ENCODE data around the gene DOHH.
"Not testable (repeated sequence)": the region's sequence is repeated elsewhere in the genome, so short reads cannot be mapped to it uniquely, and the experiment has no call there.

Gene DOHH

DNA sequence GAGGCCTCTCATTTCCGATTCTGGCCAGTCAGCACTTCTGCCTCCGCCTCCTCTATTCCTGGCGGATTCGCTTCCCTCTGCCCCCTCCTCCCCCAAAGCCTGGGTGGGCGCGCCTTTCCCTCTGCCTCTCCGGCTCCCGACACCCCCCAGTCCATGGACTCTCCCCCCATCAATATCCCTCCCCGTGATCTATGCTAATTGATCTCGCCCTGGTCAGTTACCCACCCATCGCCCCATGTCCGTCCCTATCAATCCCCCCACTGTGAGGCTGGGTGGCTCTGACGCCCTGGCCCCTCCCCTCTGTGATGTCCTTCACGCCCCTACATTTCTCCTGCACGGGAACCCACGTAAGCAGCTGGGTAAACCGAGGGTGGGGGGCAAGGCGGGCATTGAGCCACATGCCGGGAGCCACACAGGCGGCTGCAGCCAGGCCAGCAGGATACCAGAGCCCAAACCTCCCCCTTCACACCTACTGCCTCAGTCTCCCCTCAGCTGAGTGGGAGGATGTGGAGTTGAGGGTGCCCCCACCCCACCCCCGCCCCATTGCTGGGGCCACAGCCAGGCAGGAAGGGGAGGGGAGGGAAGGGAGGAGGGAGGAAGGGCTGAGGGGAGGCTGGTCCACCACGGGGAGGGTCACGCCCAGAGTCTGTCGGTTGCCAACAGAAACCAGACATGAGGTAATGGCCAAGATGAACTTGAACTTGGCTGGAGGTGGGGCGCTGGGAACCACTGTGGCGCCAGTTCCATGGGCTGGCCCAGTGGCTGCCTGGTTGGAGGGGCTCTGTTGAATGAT lies 41.2 kb downstream of the DOHH start:
- peak; percentile 88 for DNase-seq (ENCODE audit: low spot score)

GRCh38 chr19:3458229-3459088 lies 42.0 kb downstream of the DOHH start:
- no peak for DNase-seq (ENCODE audit: low spot score)

DNA sequence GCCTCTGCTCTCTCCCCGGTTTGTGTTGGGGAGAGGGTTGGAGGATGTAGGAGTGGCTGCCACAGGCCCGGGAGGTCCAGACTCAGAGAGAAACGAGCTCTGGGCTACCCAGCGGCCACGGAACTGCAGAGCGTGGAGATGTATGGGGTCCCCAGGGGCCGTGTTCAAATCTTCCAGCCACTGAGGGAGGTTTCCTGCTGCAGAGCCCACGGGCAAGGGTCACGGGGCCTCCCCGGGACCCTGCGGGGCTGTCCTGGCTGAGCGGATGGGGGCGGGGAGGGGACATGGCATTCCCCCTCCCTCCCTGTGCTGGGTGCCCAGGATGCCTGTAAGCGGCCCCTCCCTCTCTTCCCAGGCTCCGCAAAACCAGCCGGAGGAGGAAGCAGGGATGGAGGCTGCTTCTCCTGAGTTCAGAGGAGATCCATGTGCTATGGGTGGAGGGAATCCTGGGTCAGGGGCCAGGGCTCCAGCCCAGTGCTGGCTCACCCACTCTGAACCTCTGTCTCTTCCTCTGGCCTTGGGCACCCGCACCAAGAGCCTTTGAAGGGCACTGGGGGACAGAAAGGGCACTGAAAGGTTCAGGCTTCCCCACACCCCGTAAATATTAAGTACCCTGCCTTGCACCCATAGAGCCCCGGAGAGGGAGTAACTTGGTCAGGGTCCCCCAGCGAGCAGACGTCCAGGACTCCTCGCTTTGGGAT lies 42.8 kb downstream of the DOHH start:
- DNase-seq (ENCODE audit: low spot score): no peak

DNA sequence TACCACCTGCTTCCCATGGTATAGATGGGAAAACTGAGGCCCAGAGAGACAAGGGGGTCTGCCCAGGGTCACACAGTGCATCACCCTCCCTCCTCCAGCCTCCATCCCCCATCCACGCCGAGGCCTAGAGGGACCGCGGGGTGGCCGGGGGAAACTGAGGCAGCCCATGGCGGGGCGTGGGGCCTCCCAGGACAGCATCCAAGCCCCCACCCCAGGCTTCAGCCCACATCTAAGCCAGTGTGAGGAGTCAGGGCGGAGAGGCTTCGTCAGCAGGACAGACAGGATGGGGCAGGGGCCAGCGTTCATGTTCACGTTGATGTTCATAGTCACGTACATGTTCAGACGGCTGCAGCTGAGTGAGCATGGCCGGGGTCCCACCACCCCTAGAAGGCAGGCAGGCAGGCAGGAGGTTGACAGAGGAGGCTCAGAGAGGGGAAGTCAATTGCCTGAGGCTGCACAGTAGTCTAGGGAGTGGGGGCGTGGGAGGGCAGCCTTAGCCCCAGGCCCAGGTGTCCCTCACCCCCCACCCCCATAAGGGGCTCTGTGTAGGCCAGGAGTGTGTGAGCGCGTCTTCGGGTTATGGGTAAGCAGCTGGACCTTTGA lies 43.4 kb downstream of the DOHH start:
- no peak for DNase-seq (ENCODE audit: low spot score)

- no peak for DNase-seq (ENCODE audit: low spot score)
Measured at GRCh38 chr19:3455960-3456601, 44.4 kb downstream of the DOHH start.

- DNase-seq (ENCODE audit: low spot score): no peak
Measured at GRCh38 chr19:3455393-3455955, 45.0 kb downstream of the DOHH start.

DNA sequence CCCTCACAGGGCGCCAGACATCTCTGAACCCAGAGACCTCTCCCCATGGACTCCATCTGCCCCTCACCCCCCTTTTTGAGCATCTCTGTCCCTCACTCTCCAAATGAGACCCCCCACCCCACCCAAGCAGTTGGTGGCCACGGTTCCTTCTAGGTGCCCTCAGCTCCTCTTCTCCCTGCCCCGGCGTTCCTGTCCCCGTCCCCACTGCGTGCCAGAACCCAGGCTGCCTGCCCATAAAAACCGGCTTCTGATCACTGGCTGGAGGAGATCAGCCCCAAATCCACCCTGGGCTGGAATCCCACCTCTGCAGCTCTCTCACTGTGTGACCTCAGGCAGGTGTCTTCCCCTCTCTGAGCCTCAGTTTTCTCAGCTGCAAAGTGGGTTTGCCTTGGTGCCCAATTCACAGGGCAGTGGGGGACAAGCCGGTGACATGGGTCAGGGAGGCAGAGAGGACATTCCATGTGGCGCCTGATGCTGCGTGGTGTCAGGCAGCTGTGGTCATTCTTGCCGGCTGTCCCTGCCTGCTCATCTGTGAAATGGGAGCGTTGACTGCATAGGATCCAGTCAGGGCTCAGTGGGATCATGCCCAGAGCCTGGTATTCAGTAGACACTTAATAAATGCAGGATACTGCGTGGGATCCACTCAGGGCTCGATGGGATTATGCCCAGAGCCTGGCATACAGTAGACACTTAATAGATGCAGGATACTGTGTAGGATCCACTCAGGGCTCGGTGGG lies 45.6 kb downstream of the DOHH start:
- DNase-seq (ENCODE audit: low spot score): no peak

DNA sequence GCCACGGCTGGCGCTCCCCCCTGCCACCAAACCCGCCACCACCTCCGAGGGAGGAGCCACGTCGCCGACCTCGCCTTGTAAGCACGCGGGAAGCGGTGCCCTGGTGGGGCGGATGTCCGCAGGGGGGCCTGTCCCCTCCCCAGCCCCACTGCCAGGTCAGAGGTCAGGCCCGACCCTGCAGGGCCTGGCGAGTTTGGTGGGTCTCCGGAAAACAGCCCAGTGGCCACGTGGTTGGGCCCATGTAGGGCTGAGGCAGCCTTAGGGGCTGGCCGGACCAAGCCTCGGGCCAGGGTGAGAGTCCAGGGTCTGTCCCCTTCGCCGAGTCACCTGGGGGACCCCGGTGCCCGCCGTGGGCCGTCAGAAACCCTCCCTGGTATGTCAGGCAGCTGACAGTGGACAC lies 46.6 kb downstream of the DOHH start:
- no peak for DNase-seq (ENCODE audit: low spot score)

- not testable (repeated sequence) for DNase-seq (ENCODE audit: low spot score)
Measured at GRCh38 chr19:3452942-3453214, 47.6 kb downstream of the DOHH start.

DNA sequence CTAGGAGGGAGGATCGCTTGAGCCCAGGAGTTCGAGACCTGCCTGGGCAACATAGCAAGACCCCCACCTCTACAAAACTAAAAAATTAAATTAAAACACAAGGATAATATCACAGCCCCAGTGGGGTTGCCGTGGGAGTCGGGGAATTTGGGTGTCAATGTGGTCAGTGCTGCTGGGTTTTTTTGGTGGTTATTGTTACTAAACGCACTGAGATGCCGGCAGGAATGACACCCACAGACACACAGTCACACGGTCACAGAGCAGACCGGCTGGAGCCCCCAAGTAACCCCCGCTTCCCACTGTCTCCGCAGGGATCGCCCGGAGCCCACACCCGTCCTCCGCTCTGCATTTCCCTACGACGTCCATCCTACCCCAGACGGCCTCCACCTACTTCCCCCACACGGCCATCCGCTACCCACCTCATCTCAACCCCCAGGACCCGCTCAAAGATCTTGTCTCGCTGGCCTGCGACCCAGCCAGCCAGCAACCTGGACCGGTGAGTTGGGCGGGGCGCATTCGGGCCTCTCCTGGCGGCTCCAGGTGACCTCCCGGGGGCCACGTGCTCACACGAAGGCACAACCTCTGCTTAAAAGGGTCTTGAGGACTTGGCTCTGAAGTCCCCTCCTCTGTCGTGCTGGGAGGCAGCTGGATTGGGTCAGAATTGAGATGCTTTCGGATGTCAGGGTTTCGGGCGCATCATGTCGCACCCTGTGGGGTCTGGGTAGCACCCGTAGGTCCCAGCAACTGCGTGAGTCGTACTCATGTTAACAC lies 48.1 kb downstream of the DOHH start:
- no peak for DNase-seq (ENCODE audit: low spot score)

DNA sequence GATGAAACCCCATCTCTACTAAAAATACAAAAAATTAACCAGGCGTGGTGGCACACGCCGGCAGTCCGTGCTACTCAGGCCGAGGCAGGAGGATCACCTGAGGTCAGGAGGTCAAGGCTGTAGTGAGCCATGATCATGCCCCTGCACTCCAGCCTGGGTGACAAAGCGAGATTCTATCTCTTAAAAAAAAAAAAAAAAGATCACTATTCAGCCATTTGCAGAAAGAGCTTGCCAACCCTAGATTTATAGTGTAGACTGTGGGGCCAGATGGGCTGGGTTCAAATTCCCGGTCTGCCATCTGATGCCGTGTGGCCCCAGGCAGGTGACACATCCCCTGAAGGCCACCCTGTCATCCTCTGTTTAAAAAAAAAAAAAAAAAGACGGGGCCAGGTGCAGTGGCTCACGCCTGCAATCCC lies 49.0 kb downstream of the DOHH start:
- no peak for DNase-seq (ENCODE audit: low spot score)

- DNase-seq (ENCODE audit: low spot score): no peak
Measured at GRCh38 chr19:3450796-3451411, 49.6 kb downstream of the DOHH start.

GRCh38 chr19:3448616-3449334 lies 51.7 kb downstream of the DOHH start:
- no peak for DNase-seq (ENCODE audit: low spot score)

DNA sequence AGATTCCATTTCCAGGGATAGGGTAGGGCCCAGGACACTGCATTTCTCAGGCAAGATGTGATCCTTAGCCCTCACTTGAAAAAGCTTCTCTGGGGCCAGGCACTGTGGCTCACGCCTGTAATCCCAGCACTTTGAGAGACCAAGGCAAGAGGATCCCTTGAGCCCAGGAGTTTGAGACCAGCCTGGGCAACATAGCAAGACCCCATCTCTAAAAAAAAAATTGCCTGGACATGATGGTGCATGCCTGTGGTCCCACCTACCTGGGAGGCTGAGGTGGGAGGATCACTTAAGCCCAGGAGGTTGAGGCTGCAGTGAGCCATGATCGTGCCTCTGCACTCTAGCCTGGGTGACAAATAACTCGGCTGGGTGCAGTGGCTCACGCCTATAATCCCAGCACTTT lies 53.8 kb downstream of the DOHH start:
- DNase-seq (ENCODE audit: low spot score): not testable (repeated sequence)

DNA sequence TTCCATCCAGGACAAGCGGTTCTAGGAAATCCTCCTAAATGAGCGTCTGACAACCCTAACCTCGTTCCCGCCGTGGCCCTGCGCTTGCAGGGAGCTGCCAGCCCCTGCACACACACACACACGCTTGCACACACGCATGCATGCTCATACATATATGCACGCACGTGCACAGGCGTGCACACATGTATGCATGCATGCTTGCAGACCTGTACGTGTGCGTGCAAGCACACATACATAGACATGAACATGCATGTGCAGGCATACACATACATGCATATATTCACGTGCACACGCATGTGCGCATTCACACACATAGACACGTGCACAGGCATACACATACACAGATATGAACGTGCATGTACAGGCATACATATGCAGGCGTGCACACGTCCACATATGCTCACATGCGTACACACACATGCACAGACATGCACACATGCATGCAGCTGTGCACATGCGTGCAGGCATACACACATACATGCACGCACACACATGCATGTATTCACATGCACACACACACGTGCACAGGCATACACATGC lies 55.7 kb downstream of the DOHH start:
- DNase-seq (ENCODE audit: low spot score): no peak

- DNase-seq (ENCODE audit: low spot score): peak; percentile 39
Measured at GRCh38 chr19:3443840-3444694, 56.4 kb downstream of the DOHH start.

GRCh38 chr19:3442487-3443071 lies 57.9 kb downstream of the DOHH start:
- DNase-seq (ENCODE audit: low spot score): no peak

Measured in Ammon's horn (tissue), 1 donor.